GM18502 (cell line): Measurements from ENCODE around the gene RNASE9.
"Not testable (repeated sequence)": the region's sequence is repeated elsewhere in the genome, so short reads cannot be mapped to it uniquely, and the experiment has no call there.

Source experiments
- ATAC-seq: cut with Tn5 transposase; IDR thresholded peaks from one replicate; pipeline ENCODE4 v1.9.1; 2021; ENCODE audit warnings: mild to moderate bottlenecking; ENCODE audit not compliant: unreplicated experiment, poor library complexity

The RNASE9 gene

DNA sequence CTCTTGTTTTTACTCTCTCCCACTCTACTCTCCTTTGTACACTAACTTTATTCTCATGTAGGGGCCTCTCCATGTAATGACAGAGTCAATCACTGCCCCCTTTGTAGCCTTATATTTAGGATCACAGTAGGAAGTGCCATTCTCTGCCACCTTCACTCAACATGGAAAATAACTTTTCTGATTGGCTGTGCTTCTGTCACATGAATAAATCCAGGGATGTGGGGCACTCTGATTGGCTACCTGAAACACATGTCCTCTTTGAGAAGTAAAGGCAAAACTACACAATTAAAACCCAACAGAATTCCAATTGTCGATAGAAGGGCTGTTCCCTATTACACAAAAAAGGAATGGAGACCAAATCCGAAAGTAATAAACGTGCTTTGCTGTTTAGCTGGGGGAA is at the start of gene RNASE9:
TSS of gene RNASE9 (minus strand) at position 87 of the 400 bp plus-strand sequence.
- no peak for ATAC-seq

DNA sequence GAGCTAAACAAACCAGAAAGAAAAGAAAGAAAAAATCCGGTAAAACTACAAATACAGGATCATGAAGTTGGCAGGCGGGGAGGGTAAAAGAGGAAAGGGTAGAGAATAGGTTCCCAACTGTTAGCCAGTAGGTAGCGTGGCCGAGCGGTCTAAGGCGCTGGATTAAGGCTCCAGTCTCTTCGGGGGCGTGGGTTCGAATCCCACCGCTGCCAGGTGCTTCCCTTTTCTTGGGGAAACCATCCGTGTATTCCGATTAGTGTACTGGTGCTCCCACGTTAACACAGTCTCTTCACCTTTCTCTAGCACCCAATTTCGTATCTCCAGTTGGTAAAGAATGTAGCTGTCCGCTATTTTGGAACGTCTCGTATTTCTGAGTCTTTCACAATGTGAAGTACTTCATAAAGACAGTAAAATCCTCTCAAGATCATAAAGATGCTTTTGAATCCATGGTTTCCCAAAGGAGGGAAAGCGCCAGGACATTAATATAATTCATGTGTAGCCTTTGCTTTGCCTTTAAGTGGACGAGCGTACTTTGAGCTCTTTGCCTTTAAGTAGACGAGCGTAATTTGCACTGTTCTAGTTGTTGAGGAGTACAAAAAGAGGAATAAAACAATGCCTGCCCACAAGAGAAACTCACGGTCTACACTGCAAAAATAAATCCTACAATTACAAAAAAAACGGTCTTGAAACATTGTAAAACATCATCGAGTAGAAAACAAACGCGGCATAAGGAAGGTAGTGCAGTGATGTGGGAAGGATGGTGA is 49.3 kb upstream of the RNASE9 start:
- ATAC-seq: peak; percentile 26

GRCh38 chr14:20609215-20610001 is 48.6 kb upstream of the RNASE9 start:
- ATAC-seq: no peak

GRCh38 chr14:20608383-20609110 is 47.7 kb upstream of the RNASE9 start:
- no peak for ATAC-seq

- no peak for ATAC-seq
These were observed 46.8 kb upstream of the RNASE9 start for GRCh38 chr14:20607617-20608016.

GRCh38 chr14:20606902-20607242 is 46.0 kb upstream of the RNASE9 start:
- no peak for ATAC-seq

GRCh38 chr14:20606190-20606901 is 45.5 kb upstream of the RNASE9 start:
- ATAC-seq: no peak

DNA sequence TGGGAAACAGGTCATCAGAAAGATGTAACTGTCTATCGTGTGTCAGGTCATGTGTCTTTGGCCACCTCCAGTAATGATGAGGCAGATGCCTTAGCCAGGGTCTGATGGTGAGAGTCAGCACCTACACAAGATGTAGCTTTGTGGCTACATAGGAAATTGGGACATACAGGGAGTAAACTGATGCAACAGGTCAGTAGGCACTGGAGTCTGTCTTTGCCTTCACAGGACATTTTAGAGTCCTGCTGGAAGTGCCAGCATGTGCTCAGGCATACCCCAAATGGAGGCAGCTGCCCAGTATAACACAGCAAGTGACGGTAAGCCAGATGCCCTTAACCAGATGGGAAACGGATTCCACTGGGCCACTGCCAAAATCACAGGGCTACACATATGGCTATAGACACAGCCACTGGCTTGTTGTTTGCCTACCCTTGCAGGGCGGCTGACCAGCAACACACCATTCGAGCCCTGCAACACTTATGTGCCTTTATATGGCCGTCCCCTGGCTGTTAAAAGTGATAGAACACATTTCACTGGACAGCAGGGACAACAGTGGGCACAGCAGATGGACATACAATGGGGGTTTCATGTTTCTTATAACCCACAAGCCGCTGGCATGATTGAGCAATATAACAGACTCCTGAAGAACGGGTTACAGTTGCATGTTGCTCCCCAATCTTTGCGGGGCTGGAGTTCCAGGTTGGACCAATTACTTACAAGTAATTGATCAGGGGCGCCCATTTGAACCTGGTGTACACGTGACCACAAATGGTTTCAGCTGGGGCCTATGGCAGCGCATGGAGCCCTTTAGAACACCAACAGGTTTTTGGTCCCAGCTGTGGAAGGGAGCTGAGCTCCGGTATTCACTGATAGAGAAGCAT is 43.2 kb upstream of the RNASE9 start:
- ATAC-seq: no peak

DNA sequence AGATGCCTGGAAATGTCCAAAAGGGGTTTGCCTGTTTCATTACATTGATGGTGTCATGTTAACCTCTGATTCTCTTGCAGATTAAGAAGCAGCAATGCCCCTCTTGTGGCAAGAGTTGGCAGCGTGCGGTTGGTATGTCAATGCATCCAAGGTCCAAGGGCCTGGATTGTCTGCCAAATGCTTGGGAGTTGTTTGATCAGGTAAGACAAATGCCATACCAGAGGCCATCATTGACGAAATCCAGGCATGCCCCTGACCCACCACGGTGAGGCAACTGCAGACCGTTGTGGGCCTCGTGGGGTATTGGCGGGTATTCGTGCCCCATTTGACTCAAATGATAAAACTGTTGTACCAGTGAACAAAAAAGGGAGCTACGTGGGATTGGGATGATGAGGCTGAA is 41.7 kb upstream of the RNASE9 start:
- ATAC-seq: no peak

GRCh38 chr14:20601522-20601921 is 40.7 kb upstream of the RNASE9 start:
- no peak for ATAC-seq

DNA sequence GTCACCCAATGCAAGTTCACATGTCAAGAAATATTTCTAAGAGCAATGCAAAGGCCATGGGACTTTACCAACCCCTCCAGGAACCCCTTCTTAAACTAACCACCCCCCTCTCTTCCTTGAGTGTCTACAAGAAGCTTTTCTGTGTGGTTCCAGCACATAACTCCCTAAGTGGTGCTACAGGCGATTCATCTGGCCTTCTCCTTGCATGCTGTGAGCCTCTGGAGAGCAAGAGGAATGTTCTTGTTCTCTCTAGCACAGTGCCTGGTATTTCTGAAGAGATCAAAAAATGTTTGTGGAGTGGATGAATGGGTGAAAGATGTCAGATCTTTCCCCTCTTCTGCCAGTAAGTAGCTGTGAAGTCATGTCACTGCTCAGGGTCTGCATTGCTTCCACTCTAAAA is 36.3 kb upstream of the RNASE9 start:
- no peak for ATAC-seq

DNA sequence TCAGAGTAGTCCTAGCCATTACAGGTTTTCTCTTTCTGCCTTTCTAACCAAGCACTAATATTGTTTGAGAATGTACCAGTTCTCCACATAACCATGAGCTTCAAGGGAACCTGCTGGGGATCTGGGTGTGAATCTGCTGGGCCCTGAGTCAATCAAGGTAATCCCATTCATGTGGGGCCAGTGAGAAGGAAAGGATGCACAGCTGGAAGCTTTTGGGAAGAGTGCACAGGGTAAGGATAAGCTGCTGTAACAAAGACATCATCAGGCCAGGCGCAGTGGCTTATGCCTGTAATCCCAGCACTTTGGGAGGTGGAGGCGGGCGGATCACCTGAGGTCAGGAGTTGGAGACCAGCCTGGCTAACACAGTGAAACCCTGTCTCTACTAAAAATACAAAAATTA is 34.9 kb upstream of the RNASE9 start:
- not testable (repeated sequence) for ATAC-seq

- no peak for ATAC-seq
These were observed 31.7 kb upstream of the RNASE9 start for GRCh38 chr14:20592574-20592973.

DNA sequence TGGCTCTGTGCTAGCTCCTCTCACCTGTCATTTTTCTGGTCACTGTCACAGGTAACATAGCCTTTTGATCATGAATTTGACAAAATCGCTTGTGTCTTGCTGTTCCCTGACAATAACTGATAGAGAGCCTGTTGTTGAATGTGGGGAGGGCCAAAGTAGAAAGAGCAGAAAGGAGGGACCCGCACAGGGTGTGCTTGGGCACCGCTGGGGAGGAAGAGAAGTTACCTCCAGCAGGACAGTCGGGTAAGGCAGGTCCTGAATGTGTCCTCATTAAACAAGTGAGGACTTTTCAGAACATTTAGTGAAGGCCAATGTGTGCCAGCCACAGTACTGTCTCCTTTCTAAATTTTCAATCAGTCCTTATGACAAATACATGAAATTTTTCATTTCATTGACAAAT is 30.4 kb upstream of the RNASE9 start, which contains the start of gene RNASE12:
TSS of gene RNASE12 (minus strand) at position 142 of the 400 bp plus-strand sequence. CDS start 653 bp downstream, outside the sequence.
- no peak for ATAC-seq

DNA sequence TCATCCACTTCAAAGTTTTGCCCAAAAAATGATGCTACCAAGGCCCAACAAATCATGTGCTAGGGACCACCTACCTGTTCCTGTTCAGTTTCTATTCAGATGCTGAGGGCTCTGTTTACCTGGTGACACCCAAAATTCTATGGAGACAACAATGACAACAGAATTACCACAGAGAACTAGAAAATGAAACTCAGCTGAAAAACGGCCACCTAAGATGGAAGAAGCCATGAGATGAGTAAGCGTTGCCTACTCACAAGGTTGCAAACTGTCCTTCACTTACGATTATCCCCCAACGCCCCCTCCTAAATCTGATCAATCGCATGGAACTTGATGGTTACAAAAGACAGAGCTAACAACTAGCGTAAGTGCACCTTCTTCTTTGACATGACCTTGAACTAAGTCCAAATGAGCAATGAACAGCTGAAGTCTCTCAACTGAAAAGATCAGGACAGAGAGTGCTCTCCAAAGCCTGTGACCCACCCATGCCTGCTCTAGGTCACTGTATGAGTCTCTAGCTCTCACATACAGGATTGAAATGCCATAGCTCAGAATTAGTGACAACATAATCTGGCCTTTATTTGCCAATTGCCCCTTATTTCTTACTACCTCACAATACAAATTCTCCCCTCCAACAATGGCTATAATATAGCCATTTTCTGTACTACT is 26.8 kb upstream of the RNASE9 start, which contains the start of gene RNASE11:
TSS of gene RNASE11 (minus strand) at position 513 of the 666 bp plus-strand sequence.
- ATAC-seq: no peak

DNA sequence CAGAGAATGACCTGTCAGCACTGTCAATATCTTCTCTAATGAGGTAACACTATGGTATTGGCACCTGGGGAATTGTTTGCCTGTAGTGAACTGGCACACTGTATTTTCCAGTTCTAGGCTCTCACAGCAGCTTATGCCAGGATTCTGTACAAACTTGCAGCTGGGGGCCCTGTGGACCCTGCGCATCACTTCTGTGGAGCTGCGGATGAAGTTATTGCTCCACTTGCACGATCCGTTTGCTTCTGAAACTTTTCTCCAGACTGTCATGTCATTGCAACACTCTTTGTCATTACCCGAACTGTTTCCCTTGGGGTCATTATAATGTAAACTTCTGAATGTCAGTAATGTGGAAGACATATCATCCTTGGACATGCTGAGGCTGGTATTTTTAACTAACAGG is 23.1 kb upstream of the RNASE9 start:
- ATAC-seq: no peak

DNA sequence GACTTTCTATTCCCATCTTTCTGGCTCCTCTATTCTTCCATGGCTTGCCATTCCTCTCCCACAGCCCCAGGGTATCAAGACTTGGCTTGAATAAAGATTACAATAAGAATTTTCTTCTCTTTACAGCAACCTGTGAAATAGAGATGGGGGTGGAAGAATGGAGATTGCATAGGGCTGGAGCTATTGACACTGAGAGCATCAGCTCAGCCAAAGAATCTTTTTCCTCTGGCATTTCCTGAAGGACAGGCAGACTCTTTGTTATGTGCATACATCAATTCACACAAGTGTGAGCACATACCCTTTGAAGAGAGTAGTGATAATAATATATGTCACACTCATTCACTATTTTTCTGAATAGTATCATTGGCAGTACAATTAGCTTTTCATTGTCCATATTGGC is 22.3 kb upstream of the RNASE9 start:
- no peak for ATAC-seq

- no peak for ATAC-seq
These were observed 19.4 kb upstream of the RNASE9 start for GRCh38 chr14:20580242-20580641.
